Tibial nerve (tissue), 4 donors: ENCODE measurements around the gene TFE3.

Experiments
- EP300 ChIP-seq, 2 donors: sonication (generic); formaldehyde crosslinking; IDR thresholded peaks; one replicate each; pipeline ENCODE4 v1.6.1; 2017; ENCODE audit warnings: antibody characterized with exemption in 2 of 2, mild to moderate bottlenecking in 1 of 2
- TF ChIP-seq, protein P1 (sequence below), 5 experiments: fragments of 200-600 bp in 3 of 5; fragments of 450-650 bp in 2 of 5; sonication (generic) in 3 of 5; IDR thresholded peaks; one replicate each; pipeline ENCODE4 v1.5.1; 2016 to 2019; ENCODE audit warnings: antibody characterized with exemption in 5 of 5, mild to moderate bottlenecking in 3 of 5, moderate library complexity in 2 of 5

DNA sequence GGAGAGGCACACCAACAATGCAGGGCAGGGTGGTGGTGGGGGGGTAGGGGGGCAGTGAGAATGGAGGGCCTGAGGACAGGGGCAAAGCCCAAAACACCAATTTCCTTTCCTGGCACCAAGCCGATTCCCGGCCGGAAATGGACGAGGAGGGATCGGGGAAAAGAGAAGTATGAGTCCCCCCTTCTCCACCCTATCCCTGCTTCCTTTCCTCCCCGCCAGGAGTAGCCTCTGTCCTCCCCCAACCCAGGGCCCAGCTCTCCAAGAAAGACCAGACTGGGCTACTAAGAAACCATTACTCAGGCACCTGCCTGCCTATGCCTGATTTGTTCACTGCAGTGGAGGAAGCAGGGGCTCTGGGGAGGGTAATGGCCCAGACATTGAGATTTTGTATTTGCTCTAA is 16.0 kb upstream of the TFE3 start:
- TF ChIP-seq, protein P1, sequence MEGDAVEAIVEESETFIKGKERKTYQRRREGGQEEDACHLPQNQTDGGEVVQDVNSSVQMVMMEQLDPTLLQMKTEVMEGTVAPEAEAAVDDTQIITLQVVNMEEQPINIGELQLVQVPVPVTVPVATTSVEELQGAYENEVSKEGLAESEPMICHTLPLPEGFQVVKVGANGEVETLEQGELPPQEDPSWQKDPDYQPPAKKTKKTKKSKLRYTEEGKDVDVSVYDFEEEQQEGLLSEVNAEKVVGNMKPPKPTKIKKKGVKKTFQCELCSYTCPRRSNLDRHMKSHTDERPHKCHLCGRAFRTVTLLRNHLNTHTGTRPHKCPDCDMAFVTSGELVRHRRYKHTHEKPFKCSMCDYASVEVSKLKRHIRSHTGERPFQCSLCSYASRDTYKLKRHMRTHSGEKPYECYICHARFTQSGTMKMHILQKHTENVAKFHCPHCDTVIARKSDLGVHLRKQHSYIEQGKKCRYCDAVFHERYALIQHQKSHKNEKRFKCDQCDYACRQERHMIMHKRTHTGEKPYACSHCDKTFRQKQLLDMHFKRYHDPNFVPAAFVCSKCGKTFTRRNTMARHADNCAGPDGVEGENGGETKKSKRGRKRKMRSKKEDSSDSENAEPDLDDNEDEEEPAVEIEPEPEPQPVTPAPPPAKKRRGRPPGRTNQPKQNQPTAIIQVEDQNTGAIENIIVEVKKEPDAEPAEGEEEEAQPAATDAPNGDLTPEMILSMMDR (IDR thresholded peaks at IDR 0.05) = no peak
- no peak for TF ChIP-seq EP300 (IDR thresholded peaks at IDR 0.05)
